H1 (cell line): Measurements from ENCODE around the gene SLC36A4. TPM values are rescaled to one million over a fixed set of nuclear protein-coding genes. Genes with fewer than 3 reads are reported as not detected.

Experiments used
- CTCF ChIA-PET: fragments of 300-600 bp; sonication (Branson Sonifier 250); formaldehyde crosslinking; loops from one replicate; lab custom pipeline; 2021; ENCODE audit not compliant: partially characterized antibody; lab: Charles Lee
- POLR2A ChIA-PET: fragments of 300-600 bp; sonication (Branson Sonifier 250); formaldehyde crosslinking; loops from one replicate; lab custom pipeline; 2021; ENCODE audit warnings: inconsistent platforms; ENCODE audit not compliant: partially characterized antibody; lab: Charles Lee
- DNase-seq, 2 experiments: peaks; one replicate each; pipeline versions ENCODE4 v3.0.0 to v3.0.0-alpha.2; 2010 to 2022; ENCODE audit warnings: low spot score in 2 of 2, low read depth in 1 of 2, mixed read lengths in 1 of 2
- FAIRE-seq: peaks from 2 replicates; lab custom pipeline; 2011; peaks lifted over from hg19 to GRCh38; lab: Jason Lieb, UNC
- H2AFZ ChIP-seq: 2 replicates; pipeline ENCODE4 v1.8.1; 2012; ENCODE audit warnings: low read length, inconsistent platforms
- H2AK5ac ChIP-seq: 2 replicates; pipeline ENCODE4 v1.6.1; 2013; ENCODE audit warnings: low read depth, low read length
- H2BK120ac ChIP-seq: replicated peaks from 2 replicates; pipeline ENCODE3; 2013; ENCODE audit warnings: low read depth, low read length, inconsistent platforms
- H2BK12ac ChIP-seq: 2 replicates; pipeline ENCODE4 v1.6.1; 2013; ENCODE audit warnings: low read depth, low read length
- H2BK15ac ChIP-seq: 2 replicates; pipeline ENCODE4 v1.6.1; 2013; ENCODE audit warnings: low read length
- H2BK20ac ChIP-seq: 2 replicates; pipeline ENCODE4 v1.6.1; 2013; ENCODE audit warnings: low read length
- H2BK5ac ChIP-seq: 2 replicates; pipeline ENCODE4 v1.6.1; 2013; ENCODE audit warnings: low read depth, low read length
- H3K14ac ChIP-seq: 2 replicates; pipeline ENCODE4 v1.6.1; 2013; ENCODE audit warnings: inconsistent platforms; ENCODE audit not compliant: insufficient read length
- H3K18ac ChIP-seq: 2 replicates; pipeline ENCODE4 v1.6.1; 2013; ENCODE audit warnings: low read length; ENCODE audit errors: extremely low read depth
- H3K23ac ChIP-seq: 2 replicates; pipeline ENCODE4 v1.6.1; 2013; ENCODE audit warnings: inconsistent platforms; ENCODE audit not compliant: insufficient read length
- H3K23me2 ChIP-seq: 2 replicates; pipeline ENCODE4 v1.6.1; 2013; ENCODE audit warnings: low read depth, low read length
- H3K27ac ChIP-seq: 2 replicates; pipeline ENCODE4 v1.6.1; 2011; ENCODE audit warnings: low read depth, low read length, inconsistent platforms
- H3K27me3 ChIP-seq, 4 experiments: replicated peaks in 1 of 4; 1 replicate in 1 of 4; 2 replicates in 3 of 4; pipeline versions ENCODE4 v1.6.1 to v1.8.1; 2011 to 2013; ENCODE audit warnings: low read length in 3 of 4, mild to moderate bottlenecking in 3 of 4, inconsistent platforms in 2 of 4, mixed read lengths in 2 of 4, moderate library complexity in 1 of 4; ENCODE audit not compliant: control insufficient read depth in 3 of 4, insufficient read depth in 3 of 4; ENCODE audit errors: extremely low read depth in 1 of 4
- H3K36me3 ChIP-seq, 4 experiments: 2 replicates each; pipeline versions ENCODE4 v1.6.1 to v1.8.1; 2011 to 2013; ENCODE audit warnings: mild to moderate bottlenecking in 4 of 4, low read length in 3 of 4, moderate library complexity in 2 of 4, control low read depth in 1 of 4, inconsistent platforms in 1 of 4; ENCODE audit not compliant: insufficient read depth in 4 of 4, control insufficient read depth in 2 of 4
- H3K4ac ChIP-seq: replicated peaks from 2 replicates; pipeline ENCODE3; 2013; ENCODE audit warnings: low read length, low read depth, mixed read lengths, inconsistent platforms; ENCODE audit not compliant: insufficient read length
- H3K4me1 ChIP-seq, 4 experiments: replicated peaks in 1 of 4; 1 replicate in 1 of 4; 2 replicates in 3 of 4; pipeline versions ENCODE4 v1.6.1 to v1.8.1; 2011 to 2013; ENCODE audit warnings: low read length in 3 of 4, inconsistent platforms in 2 of 4, mixed read lengths in 1 of 4; ENCODE audit not compliant: insufficient read depth in 4 of 4, control insufficient read depth in 3 of 4
- H3K4me2 ChIP-seq, 2 experiments: 2 replicates each; pipeline versions ENCODE4 v1.6.1 to v1.8.1; 2011 to 2013; ENCODE audit warnings: low read depth in 2 of 2, low read length in 2 of 2, control low read depth in 1 of 2, inconsistent platforms in 1 of 2, mild to moderate bottlenecking in 1 of 2; ENCODE audit not compliant: insufficient read depth in 1 of 2
- H3K4me3 ChIP-seq, 4 experiments: fragments of 200-600, 300-600 bp in 1 of 4; sonication (generic), shearing (Covaris generic), sonication (Bioruptor Twin) in 1 of 4; 2 replicates each; pipeline versions ENCODE4 v1.5.1 to v1.8.1; 2011 to 2016; ENCODE audit warnings: low read length in 4 of 4, low read depth in 3 of 4, control low read depth in 2 of 4, inconsistent platforms in 2 of 4, mild to moderate bottlenecking in 2 of 4, mixed read lengths in 1 of 4, moderate library complexity in 1 of 4; ENCODE audit not compliant: insufficient read depth in 2 of 4; ENCODE audit errors: extremely low read depth in 1 of 4
- H3K56ac ChIP-seq: replicated peaks from 2 replicates; pipeline ENCODE3; 2013; ENCODE audit warnings: low read depth, mild to moderate bottlenecking, mixed read lengths, low read length, inconsistent platforms; ENCODE audit not compliant: insufficient read length
- H3K79me1 ChIP-seq: 2 replicates; pipeline ENCODE4 v1.6.1; 2013; ENCODE audit warnings: low read depth, low read length, control low read depth
- H3K79me2 ChIP-seq, 2 experiments: 2 replicates each; pipeline versions ENCODE4 v1.6.1 to v1.8.1; 2012 to 2013; ENCODE audit warnings: low read length in 2 of 2, mild to moderate bottlenecking in 2 of 2, inconsistent platforms in 1 of 2; ENCODE audit not compliant: insufficient read depth in 2 of 2, control insufficient read depth in 1 of 2
- H3K9ac ChIP-seq, 4 experiments: replicated peaks in 1 of 4; 1 replicate in 1 of 4; 2 replicates in 3 of 4; pipeline versions ENCODE4 v1.6.1 to v1.8.1; 2011 to 2013; ENCODE audit warnings: low read depth in 3 of 4, low read length in 3 of 4, control low read depth in 2 of 4, mild to moderate bottlenecking in 2 of 4, moderate library complexity in 2 of 4, inconsistent platforms in 1 of 4; ENCODE audit errors: extremely low read depth in 1 of 4
- H3K9me3 ChIP-seq, 2 experiments: 2 replicates each; pipeline versions ENCODE4 v1.6.1 to v1.8.1; 2012 to 2013; ENCODE audit warnings: mild to moderate bottlenecking in 2 of 2, moderate library complexity in 2 of 2, control low read depth in 1 of 2, inconsistent platforms in 1 of 2, low read depth in 1 of 2, low read length in 1 of 2, mixed read lengths in 1 of 2; ENCODE audit not compliant: insufficient read depth in 2 of 2
- H4K20me1 ChIP-seq, 2 experiments: replicated peaks in 1 of 2; 2 replicates each; pipeline versions ENCODE3 to v1.8.1; 2011 to 2013; ENCODE audit warnings: inconsistent platforms in 2 of 2, low read length in 2 of 2, mild to moderate bottlenecking in 1 of 2; ENCODE audit not compliant: insufficient read depth in 2 of 2, control insufficient read depth in 1 of 2
- H4K5ac ChIP-seq: 2 replicates; pipeline ENCODE4 v1.6.1; 2013; ENCODE audit warnings: low read length, low read depth, mixed read lengths, inconsistent platforms; ENCODE audit not compliant: insufficient read length
- H4K8ac ChIP-seq: 2 replicates; pipeline ENCODE4 v1.8.0; 2013; ENCODE audit warnings: mild to moderate bottlenecking, moderate library complexity, low read length, inconsistent platforms; ENCODE audit not compliant: insufficient read depth; ENCODE audit errors: extremely low read depth
- H4K91ac ChIP-seq: replicated peaks from 2 replicates; pipeline ENCODE3; 2013; ENCODE audit warnings: low read length, mixed read lengths, inconsistent platforms; ENCODE audit not compliant: insufficient read length
- ASH2L ChIP-seq: fragments of 200-600, 300-600 bp; sonication (generic); IDR thresholded peaks from one replicate; pipeline ENCODE4 v1.7.1; 2017; ENCODE audit warnings: low read length
- ATF2 ChIP-seq: IDR thresholded peaks from 2 replicates; pipeline ENCODE4 v1.6.1; 2012; ENCODE audit warnings: low read length, inconsistent platforms
- ATF3 ChIP-seq: IDR thresholded peaks from 2 replicates; pipeline ENCODE4 v1.6.1; 2011; ENCODE audit warnings: low read depth, mild to moderate bottlenecking, low read length; ENCODE audit not compliant: insufficient read depth
- CBX8 ChIP-seq: fragments of 300-800, 300-1000 bp; sonication (generic); IDR thresholded peaks from 2 replicates; pipeline ENCODE4 v1.7.1; 2016; ENCODE audit warnings: low read depth, low read length, borderline replicate concordance
- CREB1 ChIP-seq: IDR thresholded peaks from 2 replicates; pipeline ENCODE4 v1.6.1; 2012; ENCODE audit warnings: inconsistent platforms
- CTBP2 ChIP-seq: IDR thresholded peaks from 2 replicates; pipeline ENCODE4 v1.7.0; 2011; ENCODE audit warnings: borderline replicate concordance, mild to moderate bottlenecking, moderate library complexity, mixed read lengths, low read length; ENCODE audit not compliant: insufficient read depth, insufficient read length
- EGR1 ChIP-seq: IDR thresholded peaks from 2 replicates; pipeline ENCODE4 v1.6.1; 2011; ENCODE audit warnings: low read depth, low read length, borderline replicate concordance
- HDAC2 ChIP-seq, 2 experiments: fragments of 300-600 bp in 1 of 2; sonication (generic) in 1 of 2; IDR thresholded peaks; 2 replicates each; pipeline ENCODE4 v1.6.1; 2011 to 2012; ENCODE audit warnings: low read depth in 2 of 2, low read length in 2 of 2, mild to moderate bottlenecking in 2 of 2, moderate library complexity in 2 of 2, borderline replicate concordance in 1 of 2, inconsistent platforms in 1 of 2
- JUN ChIP-seq: IDR thresholded peaks from 2 replicates; pipeline ENCODE4 v1.6.1; 2011; ENCODE audit warnings: low read depth, mild to moderate bottlenecking, improper control_type of control experiment, low read length
- POLR2A ChIP-seq, 2 experiments: IDR thresholded peaks; 1 replicate in 1 of 2; 2 replicates in 1 of 2; pipeline ENCODE4 v1.6.1; 2011; ENCODE audit warnings: low read depth in 2 of 2, low read length in 2 of 2, mild to moderate bottlenecking in 2 of 2; ENCODE audit errors: control extremely low read depth in 1 of 2
- RBBP5 ChIP-seq: IDR thresholded peaks from 2 replicates; pipeline ENCODE4 v1.7.1; 2012; ENCODE audit warnings: low read depth, mild to moderate bottlenecking, inconsistent platforms, low read length, moderate library complexity, borderline replicate concordance
- TCF12 ChIP-seq: IDR thresholded peaks from 2 replicates; pipeline ENCODE4 v1.6.1; 2011; ENCODE audit warnings: low read depth, mild to moderate bottlenecking, low read length
- WGBS, 2 experiments: shearing (Covaris generic) in 1 of 2; methylation state at CpG; one replicate each; pipeline versions ENCODE4 v1.1.6 to v1.1.7; 2013 to 2015; ENCODE audit warnings: low lambda C conversion rate in 2 of 2, mixed read lengths in 2 of 2, inconsistent platforms in 1 of 2, low coverage in 1 of 2, missing lambda C conversion rate in 1 of 2; ENCODE audit not compliant: insufficient replicate concordance in 2 of 2, insufficient coverage in 1 of 2, insufficient read length in 1 of 2; ENCODE audit errors: extremely low coverage in 1 of 2, missing lambda C conversion rate in 1 of 2; 5-methylcytosine and 5-hydroxymethylcytosine counted together
- polyA plus RNA-seq, 7 experiments: library from polyadenylated mRNA; depleted of rRNA in 3 of 7; stranded (reverse) in 5 of 7; unstranded in 2 of 7; fragments of >200 nt in 5 of 7; fragments of 200-250 nt in 2 of 7; gene quantifications; 1 replicate in 5 of 7; 2 replicates in 1 of 7; 4 replicates in 1 of 7; pipeline versions ENCODE4 v1.2.1 to v1.2.3, GENCODE V29; 2011 to 2013; ENCODE audit warnings: missing spikeins in 2 of 7, mixed read lengths in 2 of 7
- total RNA-seq: library from RNA; stranded (reverse); fragmentation: NEBNext Ultra II Directional; extraction: Animal tissue kit (Norgen Biotek cat#: 25700); gene quantifications from 2 replicates; pipeline ENCODE4 v1.2.1, GENCODE V29; 2021

Gene SLC36A4
- total and polyA plus RNA-seq, 2 of the 8 experiments (the other 6 are each of a cell fraction or from before 2014, with no cell fraction given), result 10.2 to 22.7 TPM

GRCh38 chr11:93159721-93160120 is 38.1 kb downstream of the SLC36A4 start:
- Histone ChIP-seq H2BK5ac (no peak overlapping the region), H4K5ac (no peak overlapping the region), H3K23ac (no peak overlapping the region), H2BK120ac (no peak overlapping the region), H3K79me2 (no peaks in the 10 kb centered on the region), H2BK15ac (no peak overlapping the region), H2BK20ac (no peak overlapping the region), H3K14ac (no peak overlapping the region), H3K23me2 (no peaks in the 10 kb centered on the region), H3K9me3 (peaks cover 0 to 3% of the 10 kb centered on the region in 2 experiments; a peak in 1 of 4 replicates), H4K20me1 (no peaks in the 10 kb centered on the region), H3K4ac (no peak overlapping the region), H2BK12ac (no peak overlapping the region), H2AFZ (no peak overlapping the region), H3K9ac (no peak overlapping the region), H4K91ac (no peak overlapping the region), H4K8ac (no peak overlapping the region), H3K4me3 (no peak overlapping the region), H3K4me2 (no peak overlapping the region), H3K27me3 (no peaks in the 10 kb centered on the region), H2AK5ac (no peak overlapping the region), H3K56ac (no peak overlapping the region), H3K27ac (no peak overlapping the region), H3K4me1 (no peaks in the 10 kb centered on the region), H3K79me1 (no peaks in the 10 kb centered on the region), H3K36me3 (peaks cover 0 to 34% (median 6%) of the 10 kb centered on the region in 4 experiments; a peak in 3 of 8 replicates), H3K18ac (no peak overlapping the region)
- POLR2A ChIA-PET, result interaction anchor here (1.2 kb wide), 1 partner anchor 11 kb away, joined by 4 read pairs; no protein-coding TSS in a partner anchor
- 80% methylated on average over 2 of the region's 2 CpGs; no CpG with 5 or more reads in 1 of the 2 experiments for whole genome bisulfite sequencing, 2 experiments
- DNase-seq, result no peak
- CTCF ChIA-PET, result interaction anchor here (0.8 to 1.8 kb wide), 6 partner anchors 7 to 74 kb away, joined by 3 to 6 read pairs (median 4); no protein-coding TSS in a partner anchor
- no peak for FAIRE-seq
- TF ChIP-seq CBX8 (no peak), EGR1 (no peak), RBBP5 (no peak), ATF3 (no peak), ASH2L (no peak), POLR2A (IDR thresholded peaks at IDR 0.05; ENCODE audit: control extremely low read depth in 1 of 2, low read depth in 2 of 2, low read length in 2 of 2) (no peak), JUN (no peak), CTBP2 (no peak), CREB1 (no peak), TCF12 (no peak), ATF2 (no peak), HDAC2 (IDR thresholded peaks at IDR 0.05; ENCODE audit: borderline replicate concordance in 1 of 2, low read depth in 2 of 2, low read length in 2 of 2) (no peak)
